Measurements from ENCODE around the gene RPS6KA5.
A peak's percentile ranks its signal among the peaks of the same experiment; 100 is the strongest.
"Not testable (repeated sequence)": the region's sequence is repeated elsewhere in the genome, so short reads cannot be mapped to it uniquely, and the experiment has no call there.

RPS6KA5 gene

GRCh38 chr14:90870950-90871604, 189.4 kb downstream of the RPS6KA5 start:
- DNase-seq (ENCODE audit: low read depth in 2 of 2), result no peak

DNA sequence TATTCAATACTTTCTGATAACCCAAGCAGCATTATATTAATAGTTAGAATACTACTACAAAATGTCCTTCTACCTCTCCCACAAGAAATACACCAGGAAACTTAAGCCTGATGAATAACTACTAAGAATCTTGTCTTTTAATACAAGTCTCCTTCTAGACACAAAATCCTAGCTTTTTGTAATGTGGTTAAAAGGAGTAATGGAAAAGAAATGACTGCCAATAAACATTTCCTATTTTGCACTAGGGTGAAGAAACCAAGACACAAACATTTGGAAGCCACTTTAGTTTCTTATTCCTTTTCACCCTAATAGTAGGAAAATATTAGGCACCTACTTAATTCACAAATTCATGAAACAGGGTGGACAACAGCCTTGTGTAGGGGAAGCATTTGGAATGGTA, 192.9 kb downstream of the RPS6KA5 start:
- no peak for DNase-seq (ENCODE audit: low read depth in 2 of 2)

GRCh38 chr14:90866833-90867232, 193.6 kb downstream of the RPS6KA5 start:
- DNase-seq (ENCODE audit: low read depth in 2 of 2), result no peak

DNA sequence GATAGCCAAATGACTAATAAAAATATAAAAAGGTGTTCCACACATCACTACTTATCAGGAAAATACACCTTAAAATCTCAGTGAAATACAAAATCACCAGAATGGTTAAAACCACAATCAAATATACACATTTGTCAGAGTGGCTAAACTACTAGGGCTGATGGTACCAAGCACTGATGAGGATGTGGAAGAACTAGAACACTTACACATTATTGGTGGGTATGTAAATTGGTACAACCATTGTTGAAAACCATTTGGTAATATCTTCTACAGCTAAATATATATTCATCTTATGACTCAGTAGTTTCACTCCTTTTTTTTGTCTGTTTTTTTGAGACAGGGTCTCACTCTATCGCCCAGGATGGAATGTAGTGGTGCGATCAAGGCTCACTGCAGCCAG, 195.7 kb downstream of the RPS6KA5 start:
- no peak for DNase-seq (ENCODE audit: low read depth in 2 of 2)

DNA sequence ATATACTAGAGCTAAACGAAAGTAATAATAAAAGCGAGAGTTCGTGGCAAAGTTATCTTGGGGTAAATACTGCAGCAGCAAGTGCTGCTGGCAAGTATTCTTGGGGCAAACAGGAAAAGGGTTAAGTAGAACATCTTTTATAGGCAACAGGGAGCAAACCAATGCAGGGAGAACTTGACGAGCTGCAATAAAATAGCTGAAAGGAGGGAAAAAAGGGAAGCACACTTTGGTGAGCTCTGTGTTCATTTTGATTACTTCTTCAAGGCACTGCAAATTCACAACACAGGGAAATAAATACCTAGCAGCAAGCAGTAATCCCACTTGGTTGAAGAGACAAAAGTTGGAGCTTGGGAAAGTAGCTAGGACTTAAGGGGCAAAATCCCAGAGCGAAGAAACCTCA, 201.9 kb downstream of the RPS6KA5 start:
- no peak for DNase-seq (ENCODE audit: low read depth in 2 of 2)

GRCh38 chr14:90857866-90858265, 202.6 kb downstream of the RPS6KA5 start:
- no peak for DNase-seq (ENCODE audit: low read depth in 2 of 2)

- DNase-seq (ENCODE audit: low read depth in 2 of 2), result not testable (repeated sequence)
Measured at GRCh38 chr14:90856115-90856514, 204.3 kb downstream of the RPS6KA5 start.

GRCh38 chr14:90853116-90853515, 207.3 kb downstream of the RPS6KA5 start:
- no peak for DNase-seq (ENCODE audit: low read depth in 2 of 2)

DNA sequence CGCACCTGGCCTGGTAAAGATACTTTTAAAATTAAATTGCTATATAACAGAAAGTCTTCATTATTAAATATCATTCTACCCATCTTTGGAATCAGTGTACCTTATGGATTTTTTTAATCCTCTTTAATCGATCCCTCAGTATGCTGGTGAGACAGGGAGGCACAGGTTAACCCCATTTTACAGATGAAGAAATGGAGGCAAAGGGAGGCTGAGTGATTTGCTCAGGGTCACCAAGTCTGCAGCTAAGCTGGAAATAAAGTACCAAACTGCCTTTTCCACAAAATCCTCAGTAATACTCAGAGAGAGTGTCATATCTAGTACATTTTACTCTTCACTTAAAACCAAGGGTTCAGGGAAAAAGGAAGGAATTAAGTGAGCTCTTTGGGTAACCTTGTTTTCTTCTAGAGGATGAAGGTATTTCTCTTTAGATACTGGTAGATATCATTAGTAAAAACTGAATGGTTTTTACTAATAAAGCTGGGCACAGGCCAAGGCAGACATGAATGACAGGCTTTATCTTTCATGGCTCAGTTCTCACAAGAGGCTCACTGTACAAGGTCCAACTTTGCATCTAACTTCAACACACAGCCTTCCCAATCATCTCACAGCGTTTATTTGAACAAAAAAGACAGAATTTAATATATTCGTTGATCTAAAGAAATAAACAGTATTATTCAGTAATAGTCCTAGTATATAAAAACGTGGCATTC, 209.0 kb downstream of the RPS6KA5 start:
- DNase-seq (ENCODE audit: low read depth in 2 of 2), result no peak

DNA sequence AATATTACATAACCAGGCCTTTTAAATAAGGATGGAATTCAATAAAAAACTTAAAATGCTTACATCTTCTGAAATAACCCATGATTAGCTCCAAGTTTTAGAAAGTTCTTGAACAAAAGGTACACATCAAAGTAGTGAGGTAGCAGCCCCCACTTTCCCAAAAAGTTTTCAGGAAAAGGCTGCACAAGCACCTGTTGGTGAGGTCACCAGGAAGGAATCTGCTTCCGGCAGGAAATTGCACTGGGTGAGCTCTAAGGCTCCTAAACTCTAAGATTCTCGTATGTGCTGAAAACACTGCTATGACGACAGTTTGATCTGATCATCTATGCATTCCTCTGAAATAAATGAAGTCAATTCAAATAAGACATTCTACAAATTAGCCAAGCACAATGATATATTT, 210.0 kb downstream of the RPS6KA5 start:
- DNase-seq (ENCODE audit: low read depth in 2 of 2), result peak; percentile 6 to 15

DNA sequence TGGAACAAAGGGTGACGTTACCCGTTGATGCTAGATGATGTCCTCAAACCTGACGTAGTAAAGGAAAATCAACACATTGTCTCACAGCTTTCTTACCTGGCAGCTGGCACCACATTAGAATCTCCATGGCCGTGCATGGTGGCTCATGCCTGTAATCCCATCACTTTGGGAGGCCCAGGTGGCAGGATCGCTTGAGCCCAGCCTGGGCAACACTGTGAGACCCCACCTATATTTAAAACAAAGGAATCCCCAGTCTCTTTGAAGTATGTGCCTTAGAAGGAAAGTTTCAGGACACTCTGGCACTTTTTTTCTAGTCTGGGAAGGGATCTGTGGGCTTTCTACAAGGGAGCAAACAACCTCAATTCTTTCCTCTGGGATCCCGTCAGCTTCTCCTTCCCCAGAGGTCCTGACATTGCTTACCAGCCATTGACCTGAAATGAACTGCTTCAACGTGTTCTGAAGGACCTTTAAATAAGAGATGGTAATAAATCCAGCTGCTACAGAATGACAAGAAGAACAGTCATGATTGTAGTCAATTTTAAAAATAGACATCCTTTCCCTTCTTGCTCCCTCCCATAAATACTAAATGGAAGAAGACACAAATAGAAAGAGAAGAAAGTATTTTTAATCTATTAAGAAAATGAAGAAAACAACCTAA, 210.5 kb downstream of the RPS6KA5 start:
- no peak for DNase-seq (ENCODE audit: low read depth in 2 of 2)

- no peak for DNase-seq (ENCODE audit: low read depth in 2 of 2)
Measured at GRCh38 chr14:90848944-90849731, 211.3 kb downstream of the RPS6KA5 start.

DNA sequence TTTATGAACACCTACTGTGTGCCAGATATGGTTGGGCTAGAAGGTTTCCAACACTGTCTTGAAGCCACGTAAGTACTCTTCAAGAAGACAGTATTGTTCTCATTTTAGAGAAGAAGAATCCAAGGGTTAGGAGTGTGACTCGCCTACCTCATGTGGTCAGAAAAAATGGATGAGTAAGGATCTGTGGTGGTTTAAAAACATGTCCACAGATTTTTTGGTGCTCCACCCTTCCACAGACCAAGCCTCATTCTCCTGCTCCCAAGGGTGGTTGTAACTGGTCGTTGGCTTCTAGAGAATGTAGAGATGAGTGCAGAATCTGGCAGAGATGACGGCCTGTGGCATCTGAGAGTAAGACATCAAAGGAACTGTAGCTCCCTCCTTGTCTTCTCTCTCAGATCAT, 213.9 kb downstream of the RPS6KA5 start:
- DNase-seq (ENCODE audit: low read depth in 2 of 2), result peak; percentile 48 to 53

GRCh38 chr14:90844321-90844720, 216.1 kb downstream of the RPS6KA5 start:
- DNase-seq (ENCODE audit: low read depth in 2 of 2), result no peak

DNA sequence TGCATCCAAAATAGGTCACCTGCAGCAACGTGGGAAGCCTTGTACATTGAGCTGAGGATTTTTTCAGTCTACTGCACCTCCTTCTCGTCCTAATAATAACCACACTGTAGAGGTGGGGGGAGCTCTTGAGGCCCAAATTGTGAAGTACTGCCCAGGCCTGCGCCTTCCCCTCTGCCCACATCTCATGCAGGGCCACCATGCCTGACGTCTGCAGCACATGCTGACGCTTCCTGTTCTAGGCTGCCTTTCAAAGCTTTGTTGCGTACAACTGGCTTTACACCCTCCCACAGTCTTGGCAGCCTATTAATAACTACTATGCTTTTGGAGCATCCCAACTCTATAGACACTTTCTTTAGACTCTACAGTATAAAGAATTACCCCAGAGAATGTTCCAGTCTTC, 217.7 kb downstream of the RPS6KA5 start:
- DNase-seq (ENCODE audit: low read depth in 2 of 2), result no peak

DNA sequence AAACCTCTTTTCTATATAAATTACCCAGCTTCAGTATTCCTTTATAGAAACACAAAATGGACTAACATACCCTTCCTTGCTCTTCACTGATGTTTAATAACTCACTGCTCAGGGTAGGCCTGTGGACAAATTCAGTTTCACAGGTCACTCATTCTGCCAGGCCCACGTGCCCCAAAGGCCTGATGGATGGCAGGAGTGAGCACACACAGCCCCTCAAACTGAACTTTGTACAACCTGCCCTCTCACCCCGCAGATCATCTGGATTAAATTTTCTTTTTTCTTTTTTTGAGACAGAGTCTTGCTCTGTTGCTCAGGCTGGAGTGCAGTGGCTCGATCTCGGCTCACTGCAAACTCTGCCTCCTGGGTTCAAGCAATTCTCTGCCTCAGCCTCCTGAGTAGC, 219.8 kb downstream of the RPS6KA5 start:
- not testable (repeated sequence) for DNase-seq (ENCODE audit: low read depth in 2 of 2)

- DNase-seq (ENCODE audit: low read depth in 2 of 2), result no peak
Measured at GRCh38 chr14:90839889-90840266, 220.6 kb downstream of the RPS6KA5 start.

DNA sequence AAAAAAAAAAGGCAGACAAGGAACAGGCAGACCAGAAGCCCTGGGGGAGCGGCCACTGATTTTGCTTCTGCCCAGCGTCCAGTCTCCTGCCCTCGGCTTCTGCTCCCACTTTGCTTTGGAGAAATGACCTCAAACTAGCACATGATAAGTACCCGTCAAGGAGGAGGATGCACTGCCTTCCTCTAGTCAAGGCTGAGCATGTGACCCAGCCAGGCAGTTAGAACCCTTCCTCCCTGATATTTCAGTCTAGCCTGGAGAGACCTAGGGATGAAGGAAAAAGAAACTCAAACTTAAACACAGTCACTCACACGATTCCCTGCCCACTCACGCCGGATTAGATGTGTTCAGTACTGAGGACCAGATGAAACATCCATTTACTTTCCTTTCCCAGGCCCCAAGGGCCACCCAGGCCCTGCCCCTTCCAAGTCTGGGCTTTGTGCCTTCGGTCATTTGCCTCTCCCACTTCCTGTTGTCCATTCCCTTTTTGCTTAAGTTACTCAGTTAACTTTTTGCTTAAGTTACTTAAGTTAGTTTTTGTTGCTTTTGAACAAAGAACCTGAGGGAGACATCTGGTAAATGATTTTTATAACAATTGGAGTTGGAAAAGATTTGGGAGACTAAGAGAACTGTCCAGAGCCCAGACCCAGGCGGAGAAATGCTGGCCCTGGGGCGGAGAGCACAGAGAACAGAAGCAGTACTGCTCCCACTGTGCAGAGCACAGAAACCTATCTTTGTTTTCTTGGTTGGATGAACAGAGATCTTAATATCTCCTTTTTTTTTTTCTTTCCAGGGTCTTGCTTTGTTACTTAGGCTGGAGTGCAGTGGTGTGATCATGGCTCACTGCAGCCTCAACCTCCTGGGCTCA, 221.2 kb downstream of the RPS6KA5 start:
- DNase-seq (ENCODE audit: low read depth in 2 of 2), result no peak

DNA sequence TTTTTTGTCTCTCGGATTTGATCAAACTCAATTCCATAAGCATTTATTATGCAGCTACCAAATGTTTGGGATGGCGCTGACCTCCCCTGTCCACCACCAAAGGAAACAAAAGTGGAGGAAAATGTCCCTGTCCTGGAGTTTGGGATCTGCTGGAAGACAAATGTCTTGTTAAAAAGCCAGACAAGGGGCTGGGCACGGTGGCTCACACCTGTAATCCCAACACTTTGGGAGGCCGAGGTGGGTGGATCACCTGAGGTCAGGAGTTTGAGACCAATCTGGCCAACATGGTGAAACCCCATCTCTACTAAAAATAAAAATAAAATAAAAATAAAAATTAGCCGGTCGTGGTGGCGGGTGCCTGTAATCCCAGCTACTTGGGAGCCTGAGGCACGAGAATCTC, 221.9 kb downstream of the RPS6KA5 start:
- not testable (repeated sequence) for DNase-seq (ENCODE audit: low read depth in 2 of 2)

DNA sequence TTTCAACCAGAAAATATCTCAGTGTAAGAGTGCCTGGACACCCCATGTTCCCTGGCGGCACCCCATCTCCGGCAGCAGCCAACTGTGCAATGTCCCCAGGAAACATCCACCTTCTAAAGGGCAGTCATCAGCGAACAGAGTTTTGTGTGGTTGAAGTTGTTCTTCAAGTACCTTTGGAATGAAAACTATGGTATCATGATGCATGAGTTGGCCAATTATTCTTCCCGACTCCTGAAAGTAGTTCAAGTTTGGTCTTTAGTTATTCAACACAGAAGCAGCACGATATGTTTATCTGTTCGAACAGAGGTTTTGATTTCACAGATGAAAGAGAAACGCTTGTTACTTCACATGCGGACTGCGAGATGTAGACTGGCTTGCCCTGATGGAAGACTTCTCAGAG, 223.1 kb downstream of the RPS6KA5 start:
- no peak for DNase-seq (ENCODE audit: low read depth in 2 of 2)

DNA sequence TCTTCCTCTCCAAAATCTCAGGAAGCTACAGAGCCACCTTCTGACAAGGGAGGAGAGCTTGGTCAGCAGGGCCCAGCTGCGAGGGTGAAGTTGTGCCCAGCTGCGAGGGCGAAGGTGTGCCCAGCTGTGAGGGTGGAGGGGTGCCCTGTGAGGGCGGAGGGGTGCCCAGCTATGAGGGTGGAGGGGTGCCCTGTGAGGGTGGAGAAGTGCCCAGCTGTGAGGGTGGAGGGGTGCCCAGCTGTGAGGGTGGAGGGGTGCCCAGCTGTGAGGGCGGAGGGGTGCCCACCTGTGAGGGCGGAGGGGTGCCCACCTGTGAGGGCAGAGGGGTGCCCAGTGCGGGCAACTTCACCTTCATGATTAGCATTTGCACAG, 223.8 kb downstream of the RPS6KA5 start:
- DNase-seq (ENCODE audit: low read depth in 2 of 2), result no peak

Data from fibroblast of skin of left biceps (primary cell).